ENCODE results near the gene TLE4. TPM values are rescaled to one million over a fixed set of nuclear protein-coding genes. Genes with fewer than 3 reads are reported as not detected.

The TLE4 gene
- total RNA-seq, 4 donors from 2014 or later: 19.3 to 87.5 (median 41.5) TPM

DNA sequence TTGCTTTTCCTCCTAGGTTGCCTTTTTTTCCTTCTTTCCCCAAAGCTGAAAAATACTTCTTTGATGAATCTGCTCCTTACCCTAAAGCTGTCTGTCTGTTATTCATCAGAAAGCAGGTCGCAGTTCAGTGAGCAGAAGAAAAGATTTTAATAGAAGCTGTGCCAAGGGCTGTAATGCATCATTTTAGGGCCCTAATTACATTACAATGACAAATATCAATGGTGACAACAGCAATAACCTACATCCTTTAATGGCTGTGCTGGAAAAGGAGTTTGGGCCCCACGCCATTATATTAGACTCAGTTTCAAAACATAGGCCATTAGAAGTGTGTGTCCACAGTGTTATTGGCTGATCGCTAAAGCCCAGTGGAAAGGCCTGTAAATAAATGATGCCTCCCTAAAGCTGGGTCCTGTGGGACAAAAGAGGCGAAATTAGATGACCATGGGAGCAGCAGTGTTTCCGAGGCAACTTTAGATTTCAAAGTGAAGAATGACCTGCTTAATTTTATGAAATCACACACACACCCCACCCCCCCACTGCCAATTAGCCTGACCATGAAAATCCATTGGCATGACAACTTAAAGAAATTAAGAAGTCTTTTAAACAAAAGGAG is 38.4 kb downstream of the TLE4 start:
- peaks cover 6 to 35% (median 16%) of the 10 kb centered on the region in 4 donors for H3K4me1 ChIP-seq
- DNase-seq: no peak
- TF ChIP-seq POLR2A (IDR thresholded peaks at IDR 0.05) (no peak), POLR2AphosphoS5 (IDR thresholded peaks at IDR 0.05) (no peak), EP300 (IDR thresholded peaks at IDR 0.05; ENCODE audit: low read depth) (no peak)
- TF ChIP-seq, protein P1, sequence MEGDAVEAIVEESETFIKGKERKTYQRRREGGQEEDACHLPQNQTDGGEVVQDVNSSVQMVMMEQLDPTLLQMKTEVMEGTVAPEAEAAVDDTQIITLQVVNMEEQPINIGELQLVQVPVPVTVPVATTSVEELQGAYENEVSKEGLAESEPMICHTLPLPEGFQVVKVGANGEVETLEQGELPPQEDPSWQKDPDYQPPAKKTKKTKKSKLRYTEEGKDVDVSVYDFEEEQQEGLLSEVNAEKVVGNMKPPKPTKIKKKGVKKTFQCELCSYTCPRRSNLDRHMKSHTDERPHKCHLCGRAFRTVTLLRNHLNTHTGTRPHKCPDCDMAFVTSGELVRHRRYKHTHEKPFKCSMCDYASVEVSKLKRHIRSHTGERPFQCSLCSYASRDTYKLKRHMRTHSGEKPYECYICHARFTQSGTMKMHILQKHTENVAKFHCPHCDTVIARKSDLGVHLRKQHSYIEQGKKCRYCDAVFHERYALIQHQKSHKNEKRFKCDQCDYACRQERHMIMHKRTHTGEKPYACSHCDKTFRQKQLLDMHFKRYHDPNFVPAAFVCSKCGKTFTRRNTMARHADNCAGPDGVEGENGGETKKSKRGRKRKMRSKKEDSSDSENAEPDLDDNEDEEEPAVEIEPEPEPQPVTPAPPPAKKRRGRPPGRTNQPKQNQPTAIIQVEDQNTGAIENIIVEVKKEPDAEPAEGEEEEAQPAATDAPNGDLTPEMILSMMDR (IDR thresholded peaks at IDR 0.05): no peak
- 51 to 79% methylated on average over 4 to 5 of the region's 5 CpGs for WGBS, 2 donors (ENCODE audit: low coverage in 1 of 2)
- no peaks in the 10 kb centered on the region for H3K27me3 ChIP-seq
- in situ Hi-C loops (cut with MboI; ENCODE audit: low pct_ligation_motif_present in 1 of 4, low pct_unique_long_range_greater_than_20kb in 1 of 4, low sequenced_read_pairs in 3 of 4): no loop called here
- H3K27ac ChIP-seq: peak overlapping the region in 1 of 4 donors; percentile 13
- no peak overlapping the region for H3K4me3 ChIP-seq
- H3K9me3 ChIP-seq: no peaks in the 10 kb centered on the region
- intact Hi-C loops (cut with DNase I; ENCODE audit: low total_unique reads): no loop called here
- H3K36me3 ChIP-seq: no peaks in the 10 kb centered on the region

DNA sequence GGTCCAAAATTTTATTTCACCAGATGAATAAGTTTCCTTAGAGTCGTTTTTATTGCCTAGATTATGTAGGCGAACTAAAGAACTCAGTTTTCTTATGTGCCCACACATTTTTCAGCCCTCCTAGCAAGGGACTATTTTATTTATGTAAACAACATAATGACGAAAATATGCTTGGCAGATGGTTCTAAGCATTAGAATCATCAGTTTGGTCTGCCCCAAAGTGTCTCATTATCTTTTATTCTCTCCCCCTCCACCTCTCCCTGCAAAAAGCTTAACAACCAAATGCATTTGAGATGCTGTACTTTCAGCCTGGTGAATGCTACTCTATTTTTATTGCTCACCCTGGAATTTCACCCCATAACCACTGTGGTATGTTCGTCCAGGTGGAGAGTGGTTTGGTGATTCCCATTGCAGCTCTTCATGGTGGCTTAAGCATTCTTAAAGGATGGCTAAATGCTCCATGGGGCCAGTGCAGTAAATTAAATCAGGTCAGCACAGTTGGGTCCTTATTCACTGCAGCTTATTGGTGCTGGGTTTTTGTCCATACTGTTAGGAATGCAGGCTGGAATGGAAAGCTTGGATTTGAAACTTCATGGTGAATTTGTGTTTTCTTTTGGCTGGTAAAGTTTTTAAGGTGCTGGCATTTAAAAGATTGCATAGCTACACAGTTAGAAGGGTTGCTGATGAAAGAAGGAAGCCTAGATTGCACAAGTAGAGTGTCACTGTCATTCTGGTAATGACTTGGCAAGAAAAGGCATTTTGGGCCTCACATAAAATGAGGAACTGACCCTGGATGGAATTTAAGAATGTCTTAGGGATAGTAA is 39.2 kb downstream of the TLE4 start:
- WGBS, 2 donors (ENCODE audit: low coverage in 1 of 2): 59 to 60% methylated on average over 4 of the region's 4 CpGs

DNA sequence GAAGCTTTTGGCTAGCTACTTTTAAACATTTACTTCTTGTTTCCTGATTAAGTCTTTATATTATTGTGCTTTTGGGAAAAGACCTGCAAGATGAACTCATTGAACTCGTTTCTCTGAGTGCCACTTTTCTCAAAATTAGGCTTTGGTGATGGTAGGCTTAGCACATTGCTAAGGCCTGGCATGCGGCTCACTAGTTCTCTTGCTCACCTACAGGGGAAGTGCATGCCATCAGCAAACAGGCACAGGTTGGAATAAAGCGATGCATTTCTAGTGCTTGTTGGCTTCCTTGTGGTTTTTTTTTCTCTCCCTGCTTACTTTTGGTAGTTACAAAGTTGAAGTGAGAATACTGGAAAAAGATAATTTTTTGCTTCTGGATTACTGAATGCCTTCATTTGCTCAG is 41.4 kb downstream of the TLE4 start:
- 62 to 85% methylated on average over 3 of the region's 3 CpGs for WGBS, 2 donors (ENCODE audit: low coverage in 1 of 2)
- no peak for TF ChIP-seq POLR2A (IDR thresholded peaks at IDR 0.05)
- TF ChIP-seq, protein P1 (IDR thresholded peaks at IDR 0.05): no peak
- no peak for TF ChIP-seq POLR2AphosphoS5 (IDR thresholded peaks at IDR 0.05)
- no peak for TF ChIP-seq EP300 (IDR thresholded peaks at IDR 0.05; ENCODE audit: low read depth)

More for the DNA sequence above, 39.2 kb downstream of the TLE4 start:
- TF ChIP-seq POLR2A (IDR thresholded peaks at IDR 0.05): no peak
- TF ChIP-seq POLR2AphosphoS5 (IDR thresholded peaks at IDR 0.05): peak in 1 of 3 donors; percentile 11
- H3K4me1 ChIP-seq: peaks cover 6 to 35% (median 16%) of the 10 kb centered on the region in 4 donors
- no peak overlapping the region for H3K4me3 ChIP-seq
- in situ Hi-C loops (cut with MboI; ENCODE audit: low pct_ligation_motif_present in 1 of 4, low pct_unique_long_range_greater_than_20kb in 1 of 4, low sequenced_read_pairs in 3 of 4) (no loop called here), intact Hi-C loops (cut with DNase I; ENCODE audit: low total_unique reads) (no loop called here)
- H3K27ac ChIP-seq: peak overlapping the region in 1 of 4 donors; percentile 2
- DNase-seq: no peak
- H3K9me3 ChIP-seq: no peaks in the 10 kb centered on the region
- H3K27me3 ChIP-seq: no peaks in the 10 kb centered on the region
- H3K36me3 ChIP-seq: no peaks in the 10 kb centered on the region

DNA sequence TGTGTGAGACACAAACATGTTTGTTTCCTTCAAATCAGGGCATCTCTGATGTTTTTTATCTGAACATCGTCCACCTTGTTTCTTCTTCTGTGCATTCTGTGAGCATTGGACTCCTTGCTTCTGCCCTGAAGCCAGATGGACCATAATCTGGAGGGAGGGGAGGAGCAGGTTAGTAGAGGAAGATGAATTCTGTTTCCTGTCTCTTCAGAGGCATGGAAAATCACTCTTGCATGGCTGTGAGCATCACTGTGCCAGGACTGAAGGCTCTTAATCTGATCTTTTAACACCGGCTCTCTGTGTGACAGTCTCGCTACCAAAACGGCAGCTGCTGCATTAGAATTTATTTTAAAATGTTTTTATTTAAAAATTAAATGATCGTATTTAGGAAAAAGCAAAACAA is 43.3 kb downstream of the TLE4 start:
- no peak overlapping the region for H3K4me3 ChIP-seq
- DNase-seq: no peak
- H3K36me3 ChIP-seq: no peaks in the 10 kb centered on the region
- in situ Hi-C loops (cut with MboI; ENCODE audit: low pct_ligation_motif_present in 1 of 4, low pct_unique_long_range_greater_than_20kb in 1 of 4, low sequenced_read_pairs in 3 of 4): no loop called here
- 81 to 83% methylated on average over 5 of the region's 5 CpGs for WGBS, 2 donors (ENCODE audit: low coverage in 1 of 2)
- no peaks in the 10 kb centered on the region for H3K27me3 ChIP-seq
- no peak for TF ChIP-seq EP300 (IDR thresholded peaks at IDR 0.05; ENCODE audit: low read depth)
- TF ChIP-seq, protein P1 (IDR thresholded peaks at IDR 0.05): no peak
- peaks cover 10 to 42% (median 29%) of the 10 kb centered on the region in 4 donors for H3K4me1 ChIP-seq
- no peak overlapping the region for H3K27ac ChIP-seq
- intact Hi-C loops (cut with DNase I; ENCODE audit: low total_unique reads): no loop called here
- no peaks in the 10 kb centered on the region for H3K9me3 ChIP-seq

More for the DNA sequence above, 41.4 kb downstream of the TLE4 start:
- no peak for DNase-seq
- Histone ChIP-seq H3K4me3 (no peak overlapping the region), H3K27me3 (no peaks in the 10 kb centered on the region), H3K9me3 (no peaks in the 10 kb centered on the region), H3K4me1 (peaks cover 10 to 47% (median 30%) of the 10 kb centered on the region in 4 donors), H3K27ac (peak overlapping the region in 1 of 4 donors; percentile 23), H3K36me3 (no peaks in the 10 kb centered on the region)
- intact Hi-C loops (cut with DNase I; ENCODE audit: low total_unique reads) (no loop called here), in situ Hi-C loops (cut with MboI; ENCODE audit: low pct_ligation_motif_present in 1 of 4, low pct_unique_long_range_greater_than_20kb in 1 of 4, low sequenced_read_pairs in 3 of 4) (no loop called here)
